H9 (cell line): ENCODE results near the gene TERT. TPM values are rescaled to one million over a fixed set of nuclear protein-coding genes. Genes with fewer than 3 reads are reported as not detected.

Experiments
- DNase-seq: peaks from one replicate; pipeline ENCODE4 v3.0.0-alpha.2; 2017
- H2AFZ ChIP-seq: one replicate; pipeline ENCODE4 v1.6.1; 2013; ENCODE audit warnings: mild to moderate bottlenecking, low read length, control low read depth, moderate library complexity
- H2AK5ac ChIP-seq: 2 replicates; pipeline ENCODE4 v1.6.1; 2013; ENCODE audit warnings: low read length, control low read depth, mixed read lengths; ENCODE audit not compliant: insufficient read length
- H2BK120ac ChIP-seq: one replicate; pipeline ENCODE4 v1.6.1; 2013; ENCODE audit warnings: low read depth, mild to moderate bottlenecking, low read length, control low read depth, inconsistent platforms; ENCODE audit not compliant: poor library complexity, severe bottlenecking
- H2BK12ac ChIP-seq: 2 replicates; pipeline ENCODE4 v1.6.1; 2013; ENCODE audit warnings: low read length, control low read depth, mixed read lengths, low read depth; ENCODE audit not compliant: insufficient read length
- H2BK15ac ChIP-seq: 2 replicates; pipeline ENCODE4 v1.6.1; 2013; ENCODE audit warnings: low read depth, low read length, control low read depth
- H2BK20ac ChIP-seq: one replicate; pipeline ENCODE4 v1.6.1; 2013; ENCODE audit warnings: low read depth, mild to moderate bottlenecking, low read length, control low read depth, inconsistent platforms; ENCODE audit not compliant: poor library complexity, severe bottlenecking
- H2BK5ac ChIP-seq: 2 replicates; pipeline ENCODE4 v1.6.1; 2013; ENCODE audit warnings: low read length, control low read depth, mixed read lengths; ENCODE audit not compliant: insufficient read length
- H3K14ac ChIP-seq: 2 replicates; pipeline ENCODE4 v1.6.1; 2013; ENCODE audit warnings: low read length, control low read depth; ENCODE audit not compliant: insufficient read depth
- H3K18ac ChIP-seq: 2 replicates; pipeline ENCODE4 v1.6.1; 2013; ENCODE audit warnings: low read depth, mild to moderate bottlenecking, mixed read lengths, low read length, control low read depth; ENCODE audit not compliant: insufficient read length
- H3K23ac ChIP-seq: 2 replicates; pipeline ENCODE4 v1.6.1; 2013; ENCODE audit warnings: low read length, control low read depth, mixed read lengths, low read depth; ENCODE audit not compliant: insufficient read length
- H3K23me2 ChIP-seq: 2 replicates; pipeline ENCODE4 v1.6.1; 2013; ENCODE audit warnings: low read depth, mild to moderate bottlenecking, mixed read lengths, low read length, control low read depth; ENCODE audit not compliant: insufficient read length, poor library complexity, severe bottlenecking
- H3K27ac ChIP-seq: 2 replicates; pipeline ENCODE4 v1.5.1; 2013; ENCODE audit warnings: low read length, control low read depth, mixed read lengths, low read depth; ENCODE audit not compliant: insufficient read length
- H3K27me3 ChIP-seq: 2 replicates; pipeline ENCODE4 v1.6.1; 2013; ENCODE audit warnings: low read length, control low read depth, inconsistent platforms; ENCODE audit not compliant: insufficient read depth
- H3K4ac ChIP-seq: 2 replicates; pipeline ENCODE4 v1.6.1; 2013; ENCODE audit warnings: low read depth, mild to moderate bottlenecking, control low read depth, inconsistent platforms, low read length, moderate library complexity
- H3K4me1 ChIP-seq: 2 replicates; pipeline ENCODE4 v1.6.1; 2013; ENCODE audit warnings: low read length, control low read depth, inconsistent platforms; ENCODE audit not compliant: insufficient read depth
- H3K4me2 ChIP-seq: 2 replicates; pipeline ENCODE4 v1.6.1; 2013; ENCODE audit warnings: low read length, control low read depth, mixed read lengths; ENCODE audit not compliant: insufficient read length, insufficient read depth
- H3K56ac ChIP-seq: 2 replicates; pipeline ENCODE4 v1.6.1; 2013; ENCODE audit warnings: low read depth, mild to moderate bottlenecking, mixed read lengths, low read length, control low read depth; ENCODE audit not compliant: insufficient read length
- H3K79me1 ChIP-seq: 2 replicates; pipeline ENCODE4 v1.6.1; 2013; ENCODE audit warnings: low read depth, mild to moderate bottlenecking, moderate library complexity, low read length, control low read depth, inconsistent platforms; ENCODE audit not compliant: insufficient read depth, poor library complexity, severe bottlenecking
- H3K79me2 ChIP-seq: 2 replicates; pipeline ENCODE4 v1.6.1; 2013; ENCODE audit warnings: low read length, control low read depth, inconsistent platforms; ENCODE audit not compliant: insufficient read depth
- H3K9ac ChIP-seq: 2 replicates; pipeline ENCODE4 v1.6.1; 2013; ENCODE audit warnings: low read length, control low read depth, mixed read lengths; ENCODE audit not compliant: insufficient read length; ENCODE audit errors: extremely low read depth
- H3K9me3 ChIP-seq: one replicate; pipeline ENCODE4 v1.6.1; 2013; ENCODE audit warnings: low read depth, low read length, inconsistent platforms; ENCODE audit not compliant: control insufficient read depth
- H3T11ph ChIP-seq: one replicate; pipeline ENCODE4 v1.6.1; 2013; ENCODE audit warnings: mild to moderate bottlenecking, low read length, control low read depth, inconsistent platforms
- H4K20me1 ChIP-seq: one replicate; pipeline ENCODE4 v1.6.1; 2013; ENCODE audit not compliant: control insufficient read depth, insufficient read length, insufficient read depth
- H4K5ac ChIP-seq: 2 replicates; pipeline ENCODE4 v1.6.1; 2013; ENCODE audit warnings: low read depth, mild to moderate bottlenecking, mixed read lengths, low read length, control low read depth; ENCODE audit not compliant: insufficient read length
- H4K8ac ChIP-seq: replicated peaks from 2 replicates; pipeline ENCODE4 v1.6.1; 2013; ENCODE audit warnings: low read length, control low read depth, mixed read lengths, low read depth; ENCODE audit not compliant: insufficient read length
- H4K91ac ChIP-seq: 2 replicates; pipeline ENCODE4 v1.6.1; 2013; ENCODE audit warnings: low read depth, mild to moderate bottlenecking, moderate library complexity, mixed read lengths, low read length, control low read depth; ENCODE audit not compliant: insufficient read length
- H3K27ac Mint-ChIP-seq, 3 experiments: 2 replicates in 2 of 3; 3 replicates in 1 of 3; pipeline ENCODE4 v1.8.0; 2020 to 2021; ENCODE audit warnings: mixed read lengths in 3 of 3, mild to moderate bottlenecking in 1 of 3, moderate library complexity in 1 of 3
- H3K27me3 Mint-ChIP-seq: 2 replicates; pipeline ENCODE4 v1.8.0; 2021; ENCODE audit warnings: low read depth, mild to moderate bottlenecking, moderate library complexity, mixed read lengths
- H3K36me3 Mint-ChIP-seq, 3 experiments: 2 replicates in 2 of 3; 3 replicates in 1 of 3; pipeline ENCODE4 v1.8.0; 2020 to 2021; ENCODE audit warnings: low read depth in 3 of 3, mixed read lengths in 3 of 3; ENCODE audit not compliant: insufficient read depth in 1 of 3
- H3K4me1 Mint-ChIP-seq, 2 experiments: 2 replicates each; pipeline ENCODE4 v1.8.0; 2020; ENCODE audit warnings: mixed read lengths in 2 of 2
- H3K4me3 Mint-ChIP-seq, 2 experiments: 2 replicates in 1 of 2; 3 replicates in 1 of 2; pipeline ENCODE4 v1.8.0; 2020 to 2021; ENCODE audit warnings: mild to moderate bottlenecking in 2 of 2, mixed read lengths in 2 of 2, moderate library complexity in 1 of 2
- H3K9me3 Mint-ChIP-seq, 2 experiments: 2 replicates in 1 of 2; 3 replicates in 1 of 2; pipeline ENCODE4 v1.8.0; 2020; ENCODE audit warnings: mild to moderate bottlenecking in 2 of 2, mixed read lengths in 2 of 2, moderate library complexity in 1 of 2
- WGBS: extraction: QIAGEN DNeasy Blood & Tissue Kit; methylation state at CpG from one replicate; pipeline ENCODE4 v1.1.7; 2013; ENCODE audit warnings: missing lambda C conversion rate, low lambda C conversion rate, mixed read lengths; ENCODE audit not compliant: insufficient read length; ENCODE audit errors: extremely low coverage; 5-methylcytosine and 5-hydroxymethylcytosine counted together
- total RNA-seq: library from RNA; stranded (reverse); gene quantifications from 2 replicates; pipeline ENCODE4 v1.2.1, GENCODE V29; 2021
- TF ChIP-seq, protein P1 (sequence below): fragments of 200-600 bp; sonication (generic); conservative IDR thresholded peaks from 3 replicates; pipeline ENCODE4 v1.8.0; 2021; ENCODE audit warnings: antibody characterized with exemption, mild to moderate bottlenecking

Gene TERT
- total RNA-seq, 1 experiment from 2014 or later, result 15.5 TPM

GRCh38 chr5:1262381-1262780, 32.5 kb downstream of the TERT start:
- WGBS, result no CpG with 5 or more reads among the region's 1 CpG
- H2BK5ac ChIP-seq, result no peak overlapping the region
- no peaks in the 10 kb centered on the region for H3K23me2 ChIP-seq
- H3K18ac ChIP-seq, result no peak overlapping the region
- H3K4me1 ChIP-seq, result no peaks in the 10 kb centered on the region
- H3K9ac ChIP-seq, result no peak overlapping the region
- Mint-ChIP-seq H3K27me3 (no peaks in the 10 kb centered on the region), H3K4me1 (no peaks in the 10 kb centered on the region), H3K9me3 (no peaks in the 10 kb centered on the region), H3K36me3 (peaks cover 9 to 13% (median 12%) of the 10 kb centered on the region in 3 experiments; a peak in 6 of 7 replicates), H3K4me3 (no peak overlapping the region; a peak in 1 of 5 replicates), H3K27ac (peak overlapping the region in 1 of 3 experiments; percentile 66; a peak in 1 of 7 replicates)
- no peak overlapping the region for H3K56ac ChIP-seq
- H3K79me1 ChIP-seq, result no peaks in the 10 kb centered on the region
- TF ChIP-seq, protein P1, sequence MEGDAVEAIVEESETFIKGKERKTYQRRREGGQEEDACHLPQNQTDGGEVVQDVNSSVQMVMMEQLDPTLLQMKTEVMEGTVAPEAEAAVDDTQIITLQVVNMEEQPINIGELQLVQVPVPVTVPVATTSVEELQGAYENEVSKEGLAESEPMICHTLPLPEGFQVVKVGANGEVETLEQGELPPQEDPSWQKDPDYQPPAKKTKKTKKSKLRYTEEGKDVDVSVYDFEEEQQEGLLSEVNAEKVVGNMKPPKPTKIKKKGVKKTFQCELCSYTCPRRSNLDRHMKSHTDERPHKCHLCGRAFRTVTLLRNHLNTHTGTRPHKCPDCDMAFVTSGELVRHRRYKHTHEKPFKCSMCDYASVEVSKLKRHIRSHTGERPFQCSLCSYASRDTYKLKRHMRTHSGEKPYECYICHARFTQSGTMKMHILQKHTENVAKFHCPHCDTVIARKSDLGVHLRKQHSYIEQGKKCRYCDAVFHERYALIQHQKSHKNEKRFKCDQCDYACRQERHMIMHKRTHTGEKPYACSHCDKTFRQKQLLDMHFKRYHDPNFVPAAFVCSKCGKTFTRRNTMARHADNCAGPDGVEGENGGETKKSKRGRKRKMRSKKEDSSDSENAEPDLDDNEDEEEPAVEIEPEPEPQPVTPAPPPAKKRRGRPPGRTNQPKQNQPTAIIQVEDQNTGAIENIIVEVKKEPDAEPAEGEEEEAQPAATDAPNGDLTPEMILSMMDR, result no peak
- H3K14ac ChIP-seq, result no peak overlapping the region
- H3T11ph ChIP-seq, result no peak overlapping the region
- no peak overlapping the region for H2BK120ac ChIP-seq
- H3K4ac ChIP-seq, result no peak overlapping the region
- no peak overlapping the region for H2AK5ac ChIP-seq
- DNase-seq, result no peak
- no peaks in the 10 kb centered on the region for H3K79me2 ChIP-seq
- H4K5ac ChIP-seq, result no peak overlapping the region
- no peak overlapping the region for H2BK12ac ChIP-seq
- no peak overlapping the region for H3K27ac ChIP-seq
- H2BK20ac ChIP-seq, result no peak overlapping the region
- no peak overlapping the region for H3K4me2 ChIP-seq
- peaks cover 18% of the 10 kb centered on the region for H3K9me3 ChIP-seq
- no peak overlapping the region for H4K8ac ChIP-seq
- H3K27me3 ChIP-seq, result no peaks in the 10 kb centered on the region
- no peaks in the 10 kb centered on the region for H4K20me1 ChIP-seq
- H2AFZ ChIP-seq, result no peak overlapping the region
- H4K91ac ChIP-seq, result no peak overlapping the region
- no peak overlapping the region for H3K23ac ChIP-seq
- no peak overlapping the region for H2BK15ac ChIP-seq
